Occipital lobe (tissue), 2 donors: ENCODE data around the gene TEAD2. TPM values are rescaled to one million over a fixed set of nuclear protein-coding genes. Genes with fewer than 3 reads are reported as not detected.
A peak's percentile ranks its signal among the peaks of the same experiment; 100 is the strongest.

Source experiments
- DNase-seq: peaks from one replicate; lab custom pipeline; 2025; lab: John Stamatoyannopoulos, UW
- total RNA-seq: library from RNA; depleted of rRNA; stranded (reverse); fragments of >200 nt; gene quantifications from one replicate; pipeline ENCODE4 v1.2.3, GENCODE V29; 2014

TEAD2 gene
- total RNA-seq, 1 donor from 2014 or later: 10.0 TPM

DNA sequence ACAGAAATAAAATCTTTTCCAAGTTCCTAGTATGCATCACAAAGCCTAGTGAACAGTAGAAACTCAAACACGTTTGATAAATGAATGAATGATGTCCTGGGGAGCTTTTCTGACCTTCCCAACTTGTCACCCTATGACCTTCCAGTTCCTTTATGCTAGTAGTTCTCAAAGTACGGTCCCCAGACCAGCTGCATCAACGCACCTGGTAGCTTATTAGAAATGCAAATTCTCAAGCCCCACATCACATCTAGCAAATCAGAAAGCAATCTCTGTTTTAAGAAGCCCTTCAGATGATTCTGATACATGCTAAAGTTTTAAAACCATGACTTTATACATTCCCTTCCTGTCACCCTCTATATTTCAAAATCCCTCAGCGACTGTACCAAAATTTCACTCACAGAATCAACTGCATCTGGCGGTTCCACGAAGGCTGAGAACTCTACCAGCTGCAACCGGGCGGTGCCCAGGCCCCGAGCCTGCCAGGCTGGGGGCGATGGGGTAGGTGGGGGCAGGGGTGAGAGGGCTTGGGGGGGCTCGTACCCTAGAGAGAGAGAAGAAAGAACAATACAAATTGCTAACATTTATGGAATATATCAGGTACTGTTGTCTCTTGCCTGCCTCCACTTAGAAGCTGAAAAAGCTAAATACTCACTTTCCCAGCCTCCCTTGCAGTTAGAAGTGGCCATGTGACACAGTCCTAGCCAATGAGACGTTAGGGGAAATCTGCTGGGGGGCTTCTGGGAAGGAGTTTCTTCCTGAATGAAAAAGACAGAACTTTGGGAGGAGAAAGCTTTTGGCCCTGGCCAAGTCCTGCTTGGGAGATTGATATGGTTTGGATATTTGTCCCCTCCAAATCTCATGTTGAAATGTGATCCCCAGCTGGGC, 13.7 kb downstream of the TEAD2 start:
- DNase-seq: no peak

DNA sequence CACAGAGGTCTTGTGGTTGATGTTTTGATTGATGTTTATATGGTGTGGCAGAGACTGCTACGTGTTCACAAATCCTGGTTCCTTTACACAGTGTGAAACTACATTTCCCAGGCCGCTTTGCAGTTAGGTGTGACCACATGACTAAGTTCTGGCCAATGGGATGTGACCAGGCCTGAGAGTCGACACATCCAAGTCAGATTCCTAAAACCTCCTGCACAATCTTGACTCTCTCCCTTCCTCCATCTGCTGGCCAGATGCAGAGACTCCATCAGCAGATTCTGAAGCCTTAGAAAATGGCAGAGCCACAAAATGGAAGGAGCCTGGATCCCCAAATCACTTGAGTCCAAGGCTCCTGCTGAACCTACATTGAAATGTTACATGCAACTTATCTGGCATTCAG, 14.4 kb downstream of the TEAD2 start:
- DNase-seq: no peak

DNA sequence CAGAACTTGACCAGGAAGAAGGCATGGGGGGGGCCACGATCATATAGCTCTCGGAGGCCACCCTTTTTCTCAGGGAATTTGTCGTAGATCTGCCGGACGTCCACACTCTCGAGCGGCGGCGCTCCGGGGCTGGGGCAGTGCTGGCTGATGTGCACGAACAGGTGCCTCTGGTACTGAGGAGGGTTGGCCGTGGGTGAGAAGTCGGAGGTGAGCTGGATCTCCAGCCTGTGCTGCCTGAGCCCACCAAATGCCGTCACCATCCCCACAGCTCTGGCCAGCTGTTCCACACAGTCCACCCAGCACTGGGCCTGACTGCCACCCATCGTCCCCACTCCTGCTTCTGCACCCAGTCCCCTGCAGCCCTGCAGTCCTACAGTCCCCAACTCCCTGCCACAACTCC, 15.0 kb downstream of the TEAD2 start:
- DNase-seq: no peak

DNA sequence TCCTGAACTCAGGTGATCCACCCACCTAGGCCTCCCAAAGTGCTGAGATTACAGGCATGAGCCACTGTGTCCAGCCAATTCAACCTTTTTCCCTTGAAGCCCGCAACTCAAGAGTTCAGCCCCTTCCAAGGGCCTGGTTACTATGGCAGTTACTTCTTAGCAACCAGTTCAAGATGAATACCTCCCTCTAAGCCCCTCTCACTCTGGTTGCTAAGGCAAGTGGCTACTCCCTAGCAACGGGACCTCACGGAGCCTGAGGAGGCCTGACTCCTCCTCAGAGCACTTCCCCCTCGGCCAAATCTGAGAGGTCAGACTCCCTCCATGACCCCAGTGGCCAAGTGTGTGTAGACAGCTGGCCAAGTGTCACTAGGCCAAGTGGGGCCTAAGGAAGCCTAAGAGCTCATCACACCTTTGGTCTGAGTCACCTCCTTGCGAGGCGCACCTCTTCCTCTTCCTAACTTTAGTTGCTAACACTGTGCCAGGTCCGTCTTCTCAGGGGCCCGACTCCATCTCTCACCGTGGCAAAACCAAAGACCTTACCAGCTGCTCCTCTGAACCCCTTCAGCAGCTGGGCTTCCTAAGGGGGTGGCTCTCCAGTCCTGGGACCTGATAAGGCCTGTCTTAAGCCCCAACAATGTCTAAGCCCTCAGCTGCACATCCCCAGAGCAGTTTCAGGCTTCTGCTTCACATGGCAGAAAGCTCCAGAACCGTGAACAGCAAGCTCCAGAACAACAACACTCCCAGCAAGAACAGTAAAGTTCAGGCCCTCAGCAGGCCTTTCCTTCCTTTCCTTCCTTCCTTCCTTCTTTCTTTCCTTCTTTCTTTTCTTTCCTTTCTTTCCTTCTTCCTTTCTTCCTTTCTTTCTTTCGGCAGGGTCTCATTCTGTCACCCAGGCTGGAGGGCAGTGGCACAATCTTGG, 17.5 kb downstream of the TEAD2 start:
- DNase-seq: no peak

DNA sequence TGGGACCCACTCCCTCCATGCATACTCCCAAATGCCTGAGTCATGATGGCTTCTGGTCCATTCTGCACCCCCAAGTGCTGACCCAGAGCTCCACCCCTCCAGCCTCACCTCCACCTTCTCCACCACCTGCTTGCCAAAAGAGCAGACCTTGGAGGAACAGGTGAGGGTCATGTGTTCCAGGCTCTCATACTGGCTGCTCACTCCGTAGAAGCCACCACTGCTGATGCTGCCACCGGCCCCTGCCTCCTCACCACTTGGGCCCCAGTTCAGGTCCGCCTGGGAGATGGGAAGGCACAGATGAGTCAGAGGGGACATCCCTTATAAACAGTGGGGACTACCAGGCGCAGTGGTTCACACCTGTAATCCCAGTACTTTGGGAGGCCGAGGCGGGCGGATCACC, 19.1 kb downstream of the TEAD2 start:
- DNase-seq: no peak

DNA sequence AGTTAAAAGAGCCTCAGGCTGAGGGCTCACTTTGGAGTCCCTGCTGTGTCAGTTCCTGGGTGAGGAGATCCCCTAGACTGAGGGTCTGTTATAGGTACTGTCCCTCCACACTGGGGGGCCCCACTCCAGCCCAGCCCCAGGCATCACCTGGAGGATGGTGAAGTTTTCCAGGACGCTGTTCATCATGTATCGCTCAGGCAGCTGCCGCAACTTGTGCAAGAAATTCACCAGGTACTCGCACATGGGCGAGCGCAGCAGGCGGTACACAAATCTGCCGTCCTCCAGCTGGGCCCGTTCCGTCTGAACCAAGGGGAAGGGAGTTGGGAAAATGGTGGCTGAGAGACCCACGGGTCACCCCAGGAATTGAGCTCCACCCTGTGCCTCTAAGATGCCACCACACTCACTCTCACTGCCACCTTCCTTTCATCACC, 19.9 kb downstream of the TEAD2 start:
- no peak for DNase-seq

DNA sequence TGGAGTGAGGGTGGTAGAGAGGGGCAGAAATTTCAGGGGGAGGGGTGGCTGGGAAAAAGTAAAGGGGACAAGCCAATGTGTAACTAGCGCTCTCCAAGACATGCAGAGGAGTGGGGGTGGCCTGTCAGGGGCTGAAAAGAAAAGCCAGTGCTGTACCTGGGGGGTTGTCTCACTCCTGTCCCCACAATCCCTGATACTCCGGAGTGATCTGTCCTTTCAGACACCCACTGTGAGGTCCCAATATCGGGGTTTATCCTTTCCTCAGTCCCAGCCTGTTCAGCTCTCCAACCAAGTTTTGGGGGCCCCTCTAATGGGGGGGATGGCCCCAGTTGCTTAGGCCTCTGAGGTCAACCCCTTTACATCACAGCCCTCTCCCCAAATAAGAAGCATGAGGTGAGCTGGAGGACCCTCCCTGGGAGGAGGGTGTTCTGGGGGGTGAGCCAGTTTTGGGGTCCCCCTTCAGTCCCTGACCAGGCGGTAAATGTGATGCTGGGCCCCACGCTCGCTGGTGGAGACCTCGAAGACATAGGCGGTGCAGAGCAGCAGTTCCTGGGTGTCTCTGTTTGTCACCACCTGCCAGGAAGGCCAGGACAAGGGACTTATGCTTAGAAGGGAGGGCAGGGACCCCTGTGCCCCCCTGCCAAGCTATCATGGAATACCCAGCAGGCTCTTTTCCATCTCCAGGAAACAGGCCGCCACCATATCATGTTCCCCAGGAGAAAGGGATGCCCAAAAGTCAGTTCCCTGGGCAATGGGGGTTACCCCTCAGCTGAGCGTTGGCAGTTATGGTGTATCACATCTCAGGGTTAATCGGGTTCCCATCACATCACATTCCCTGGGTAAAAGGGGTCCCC, 21.1 kb downstream of the TEAD2 start:
- DNase-seq: no peak

DNA sequence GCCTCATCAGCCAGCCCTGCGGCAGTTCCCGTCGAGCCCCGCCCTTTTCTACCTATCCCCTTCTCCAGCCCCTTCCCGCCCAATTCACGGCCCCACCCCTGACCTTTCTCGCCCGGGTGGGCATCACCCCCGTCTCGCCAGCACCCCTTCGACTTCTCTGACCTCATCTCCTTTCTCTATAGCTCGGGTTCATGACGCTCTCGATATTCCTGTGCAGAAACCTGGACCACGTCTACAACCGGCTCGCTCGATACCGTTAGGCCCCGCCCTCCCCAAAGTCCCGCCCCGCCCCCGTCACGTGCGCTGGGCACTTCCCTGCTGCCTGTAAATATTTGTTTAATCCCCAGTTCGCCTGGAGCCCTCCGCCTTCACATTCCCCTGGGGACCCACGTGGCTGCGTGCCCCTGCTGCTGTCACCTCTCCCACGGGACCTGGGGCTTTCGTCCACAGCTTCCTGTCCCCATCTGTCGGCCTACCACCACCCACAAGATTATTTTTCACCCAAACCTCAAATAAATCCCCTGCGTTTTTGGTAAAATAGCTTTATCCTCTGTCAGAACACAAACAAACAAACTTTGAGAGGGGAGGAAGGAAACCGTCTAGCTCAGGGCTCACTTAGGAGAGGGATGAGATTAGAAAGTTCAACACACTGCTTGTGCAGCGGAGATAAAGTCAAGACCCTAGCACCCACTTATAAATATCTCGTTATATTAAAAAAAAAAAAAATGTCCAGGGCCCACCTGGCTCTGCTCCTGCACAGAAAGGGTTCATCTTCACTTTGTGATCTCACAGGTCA, 21.9 kb downstream of the TEAD2 start:
- no peak for DNase-seq

DNA sequence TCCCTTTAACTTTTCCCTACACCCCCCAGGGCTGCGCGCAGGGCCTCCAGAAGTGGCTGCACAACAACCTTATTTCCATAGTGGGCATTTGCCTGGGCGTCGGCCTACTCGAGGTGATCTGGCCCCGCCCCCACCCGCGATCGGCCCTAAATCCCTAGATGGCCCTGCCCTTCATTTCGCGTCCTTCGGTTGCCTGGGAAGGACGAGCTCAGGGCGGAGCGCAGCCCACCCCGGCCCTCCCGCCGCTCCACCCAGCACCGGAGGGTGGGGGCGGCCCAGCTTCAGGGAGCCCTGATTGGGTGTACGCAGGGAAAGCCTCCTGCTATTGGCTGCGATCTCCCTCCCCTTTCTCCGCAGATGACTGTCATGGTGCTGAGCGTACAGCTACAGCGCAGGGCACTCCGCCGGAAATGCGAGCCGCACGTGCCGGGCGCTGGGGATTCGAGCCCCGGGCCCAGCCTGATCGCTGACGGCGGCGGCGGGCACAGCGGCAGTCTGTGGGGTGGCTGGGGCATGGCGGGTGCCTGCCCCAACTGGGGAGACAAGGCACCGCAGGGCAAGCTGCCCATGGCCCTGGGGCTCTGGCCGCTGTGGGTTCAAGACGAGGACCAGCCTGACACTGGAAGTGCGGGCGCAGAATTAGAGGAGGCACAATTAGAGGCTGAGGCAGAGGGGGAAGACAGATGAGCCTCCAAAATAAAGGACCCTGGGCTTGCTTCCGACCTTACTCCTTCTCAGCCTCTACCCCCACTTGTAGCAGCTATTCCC, 22.7 kb downstream of the TEAD2 start:
- DNase-seq: peak; percentile 67

DNA sequence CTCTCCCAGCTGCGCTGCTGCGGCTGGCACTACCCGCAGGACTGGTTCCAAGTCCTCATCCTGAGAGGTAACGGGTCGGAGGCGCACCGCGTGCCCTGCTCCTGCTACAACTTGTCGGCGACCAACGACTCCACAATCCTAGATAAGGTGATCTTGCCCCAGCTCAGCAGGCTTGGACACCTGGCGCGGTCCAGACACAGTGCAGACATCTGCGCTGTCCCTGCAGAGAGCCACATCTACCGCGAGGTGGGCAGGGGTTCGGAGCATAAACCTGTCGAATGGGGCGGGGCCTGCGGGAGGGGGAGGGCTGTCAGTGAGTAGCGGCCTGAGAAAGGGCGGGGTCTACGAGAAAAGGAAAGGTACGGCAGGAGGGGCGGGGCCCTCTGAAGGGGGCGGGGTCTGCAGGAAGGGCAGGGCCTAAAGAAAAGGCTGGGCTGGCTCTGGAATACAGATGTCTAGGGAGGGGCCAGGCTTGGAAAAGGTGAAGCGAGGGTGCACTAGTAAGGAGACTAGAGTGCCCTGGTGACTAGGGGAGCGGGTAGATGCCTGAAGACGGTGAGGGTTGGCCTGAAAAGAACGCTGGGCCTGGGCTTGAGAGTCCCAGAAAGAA, 23.4 kb downstream of the TEAD2 start:
- DNase-seq: peak; percentile 16

DNA sequence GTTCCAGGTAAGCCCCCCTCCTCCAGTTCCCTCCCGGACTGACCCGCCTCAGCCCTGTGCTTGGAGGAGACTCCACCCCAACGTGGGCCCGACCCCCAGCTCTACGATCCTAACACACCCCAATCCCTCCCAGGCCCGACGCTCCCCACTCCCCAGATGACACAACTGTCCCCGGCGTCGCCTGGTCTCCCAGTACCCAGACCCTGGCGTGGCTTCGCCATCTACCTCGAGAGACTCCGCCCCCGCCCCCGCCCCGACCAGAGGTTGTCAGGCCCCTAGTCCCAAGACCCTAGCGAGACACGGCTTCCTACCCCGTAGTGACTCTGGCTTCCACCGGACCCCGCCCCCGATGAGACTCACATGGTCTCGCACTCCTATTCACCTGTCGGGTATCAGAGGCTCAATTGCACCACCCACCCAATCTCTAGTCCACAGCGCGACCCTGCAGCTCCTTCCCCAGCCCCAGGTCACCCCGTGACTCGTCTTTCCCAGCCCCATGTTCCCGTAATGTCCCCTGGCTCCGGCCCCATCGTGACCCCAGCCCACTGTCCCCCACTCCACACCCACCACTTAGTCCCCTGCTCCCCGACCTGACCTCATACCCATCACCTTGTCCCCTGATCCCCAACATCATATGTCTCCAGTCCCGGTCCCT, 24.1 kb downstream of the TEAD2 start:
- no peak for DNase-seq

DNA sequence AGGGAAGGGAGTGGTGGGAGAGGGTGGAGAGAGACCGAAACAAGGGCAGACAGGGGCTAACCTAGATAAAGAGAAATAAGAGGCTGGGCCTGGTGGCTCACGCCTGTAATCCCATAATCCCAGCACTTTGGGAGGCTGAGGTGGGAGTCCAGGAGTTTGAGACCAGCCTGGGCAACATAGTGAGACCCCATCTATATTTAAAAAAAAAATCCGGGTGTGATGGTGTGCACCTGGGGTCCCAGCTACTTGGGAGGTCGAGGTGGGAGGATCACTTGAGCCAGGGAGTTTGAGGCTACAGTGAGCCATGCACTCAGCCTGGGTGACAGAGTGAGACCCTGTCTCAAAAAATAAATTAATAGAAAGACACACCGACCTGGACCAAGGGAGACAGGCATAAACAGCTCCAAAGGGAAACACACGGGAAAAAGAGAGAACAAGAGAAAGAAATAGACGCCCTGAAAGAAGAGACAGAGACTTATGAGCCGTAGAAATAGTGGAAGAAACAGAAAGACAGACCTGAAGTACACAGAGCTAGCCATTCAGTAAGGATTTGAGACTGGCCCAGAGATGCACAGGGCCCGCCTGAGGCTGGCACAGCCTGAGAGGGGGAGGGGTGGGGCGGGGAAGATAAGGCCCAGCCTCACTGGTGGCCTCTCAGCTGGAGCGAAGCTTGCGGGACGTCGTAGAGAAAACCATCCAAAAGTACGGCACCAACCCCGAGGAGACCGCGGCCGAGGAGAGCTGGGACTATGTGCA, 24.8 kb downstream of the TEAD2 start:
- DNase-seq: no peak

DNA sequence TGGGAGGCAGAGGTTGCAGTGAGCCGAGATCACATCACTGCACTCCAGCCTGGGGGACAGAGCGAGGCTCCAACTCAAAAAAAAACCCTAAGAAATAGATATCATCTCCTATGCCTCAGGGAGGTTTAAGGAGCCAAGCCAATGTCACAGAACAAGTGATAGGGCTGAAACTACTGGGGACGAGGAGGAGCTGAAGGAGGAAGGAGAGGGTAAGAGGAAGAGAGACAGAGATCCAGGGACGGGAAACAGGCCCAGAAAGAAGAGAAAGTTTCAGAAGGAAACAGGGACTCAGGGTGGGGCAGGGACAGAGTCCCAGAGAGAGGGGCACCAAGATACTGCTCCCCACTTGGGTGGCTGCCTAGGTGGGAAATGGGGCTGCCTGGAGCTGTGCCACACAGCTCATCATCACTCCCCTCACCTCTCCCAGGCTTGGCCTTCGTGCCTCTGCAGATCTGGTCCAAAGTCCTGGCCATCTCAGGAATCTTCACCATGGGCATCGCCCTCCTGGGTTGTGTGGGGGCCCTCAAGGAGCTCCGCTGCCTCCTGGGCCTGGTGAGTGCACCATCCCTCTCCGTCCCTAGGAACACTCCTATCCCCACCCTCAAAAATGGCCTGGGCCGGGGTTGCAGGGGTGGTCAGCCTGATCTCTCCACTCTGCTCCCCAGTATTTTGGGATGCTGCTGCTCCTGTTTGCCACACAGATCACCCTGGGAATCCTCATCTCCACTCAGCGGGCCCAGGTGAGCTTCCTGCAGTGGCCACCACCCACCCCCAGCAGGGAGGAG, 25.5 kb downstream of the TEAD2 start:
- no peak for DNase-seq

DNA sequence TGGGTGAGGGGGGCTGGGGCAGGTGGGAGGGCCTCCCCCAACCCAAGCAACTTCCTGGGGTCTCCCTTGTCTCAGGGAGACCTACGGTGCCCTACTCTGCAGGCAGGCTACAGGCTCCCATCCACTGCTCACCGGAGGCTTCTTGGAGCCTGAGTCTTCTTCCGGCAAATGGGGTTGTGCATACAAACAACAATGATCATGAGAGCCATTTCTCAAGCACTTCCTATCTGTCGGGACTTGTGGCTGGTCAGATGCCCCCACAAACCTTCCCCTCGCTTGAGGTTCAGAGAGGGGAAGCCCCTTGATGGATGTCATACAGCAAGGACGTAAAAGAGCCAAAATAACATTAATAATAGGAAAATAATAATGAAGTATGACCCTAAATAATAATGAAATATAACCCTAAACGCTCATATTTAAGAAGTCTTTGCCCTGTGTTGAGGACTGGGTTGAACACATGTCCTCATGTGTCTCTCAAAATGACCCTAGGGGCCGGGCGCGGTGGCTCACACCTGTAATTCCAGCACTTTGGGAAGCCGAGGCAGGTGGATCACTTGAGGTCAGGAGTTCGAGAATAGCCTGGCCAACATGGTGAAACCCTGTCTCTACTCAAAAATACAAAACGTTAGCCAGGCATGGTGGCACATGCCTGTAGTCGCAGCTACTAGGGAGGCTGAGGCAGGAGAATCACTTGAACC, 26.3 kb downstream of the TEAD2 start:
- no peak for DNase-seq

DNA sequence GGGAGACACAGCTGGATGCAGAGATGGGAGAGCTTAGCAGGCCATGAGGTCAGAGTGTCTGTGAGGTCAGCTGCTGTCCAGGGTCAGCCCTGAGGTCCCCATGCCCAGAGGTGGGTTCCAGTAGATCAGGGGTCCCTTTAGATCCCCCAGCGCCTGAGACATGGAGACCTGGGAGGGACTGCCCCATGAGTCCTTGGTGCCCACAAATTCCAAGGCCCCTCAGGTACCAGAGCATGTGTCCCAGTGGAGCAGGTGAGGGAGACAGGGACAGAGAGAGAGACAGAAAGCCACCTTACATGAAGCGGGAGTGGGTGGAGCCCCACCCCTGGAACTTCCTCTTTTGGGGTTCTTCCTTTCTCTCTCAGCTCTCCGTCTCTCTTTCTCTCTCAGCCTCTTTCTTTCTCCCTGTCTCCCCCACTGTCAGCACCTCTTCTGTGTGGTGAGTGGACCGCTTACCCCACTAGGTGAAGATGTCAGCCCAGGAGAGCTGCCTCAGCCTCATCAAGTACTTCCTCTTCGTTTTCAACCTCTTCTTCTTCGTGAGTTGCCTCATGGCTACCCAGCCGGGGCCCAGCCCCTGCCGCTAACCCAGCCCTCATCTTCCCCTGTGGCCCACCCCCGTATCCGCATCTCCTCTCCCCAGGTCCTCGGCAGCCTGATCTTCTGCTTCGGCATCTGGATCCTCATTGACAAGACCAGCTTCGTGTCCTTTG, 27.0 kb downstream of the TEAD2 start, which contains the start of gene CD37:
CD37 (plus strand) TSS at position 336 of the 713 bp plus-strand sequence; CDS start at position 471, 135 bp downstream.
- no peak for DNase-seq

DNA sequence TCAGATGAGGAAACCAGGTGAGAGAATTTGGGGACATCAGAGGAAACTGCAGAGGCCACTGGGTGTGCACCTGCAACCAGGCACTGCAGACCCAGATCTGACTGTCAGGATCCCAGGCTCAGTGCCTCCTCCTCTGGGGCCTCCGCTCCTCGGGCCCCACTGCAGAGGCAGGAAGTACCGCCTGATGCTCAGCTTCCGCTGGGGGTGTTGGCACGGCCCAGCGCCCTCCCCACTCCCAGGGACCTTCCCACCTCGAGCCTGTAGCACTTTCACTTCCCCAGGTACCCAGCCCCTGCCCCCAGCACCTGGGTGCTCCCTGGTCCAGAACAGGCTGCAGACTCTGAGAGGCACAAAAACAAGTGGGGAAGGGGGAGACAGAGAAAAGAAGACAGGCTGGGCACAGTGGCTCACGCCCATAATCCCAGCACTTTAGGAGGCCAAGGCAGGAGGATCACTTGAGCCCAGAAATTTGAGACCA, 28.4 kb downstream of the TEAD2 start:
- no peak for DNase-seq
